GM12878 (cell line): ENCODE data around the gene IL3.

Experiments
- EGR1 ChIP-seq, 2 experiments: IDR thresholded peaks; 1 replicate in 1 of 2; 2 replicates in 1 of 2; pipeline ENCODE4 v1.6.1; 2011 to 2012; ENCODE audit warnings: low read depth in 2 of 2, low read length in 2 of 2, borderline replicate concordance in 1 of 2, mild to moderate bottlenecking in 1 of 2, moderate library complexity in 1 of 2
- MTA3 ChIP-seq: IDR thresholded peaks from 2 replicates; pipeline ENCODE4 v1.6.1; 2012; ENCODE audit warnings: low read length, inconsistent platforms, borderline replicate concordance
- POLR2AphosphoS5 ChIP-seq: IDR thresholded peaks from 2 replicates; pipeline ENCODE4 v1.6.1; 2011; ENCODE audit warnings: mild to moderate bottlenecking, low read length, inconsistent platforms
- REST ChIP-seq: IDR thresholded peaks from 2 replicates; pipeline ENCODE4 v1.6.1; 2012; ENCODE audit warnings: mild to moderate bottlenecking, low read depth, low read length
- TF ChIP-seq, protein P1 (sequence below), 3 experiments: IDR thresholded peaks in 2 of 3; conservative IDR thresholded peaks in 1 of 3; 2 replicates each; pipeline ENCODE4 v1.5.1; 2011; ENCODE audit warnings: low read depth in 3 of 3, low read length in 3 of 3, mild to moderate bottlenecking in 3 of 3, control low read depth in 2 of 3, moderate library complexity in 2 of 3, inconsistent platforms in 1 of 3, mixed read lengths in 1 of 3; ENCODE audit not compliant: control insufficient read depth in 2 of 3, insufficient read depth in 1 of 3; ENCODE audit errors: extremely low read depth in 1 of 3
- TF ChIP-seq, protein P2 (sequence below): IDR thresholded peaks from 2 replicates; pipeline ENCODE4 v1.6.1; 2011; ENCODE audit warnings: low read depth, mild to moderate bottlenecking, low read length, moderate library complexity, borderline replicate concordance; ENCODE audit errors: extremely low read depth

- no peak for TF ChIP-seq MTA3
- TF ChIP-seq EGR1 (IDR thresholded peaks at IDR 0.05; ENCODE audit: borderline replicate concordance in 1 of 2, low read depth in 2 of 2, low read length in 2 of 2): no peak
- TF ChIP-seq POLR2AphosphoS5: no peak
- TF ChIP-seq, protein P1, sequence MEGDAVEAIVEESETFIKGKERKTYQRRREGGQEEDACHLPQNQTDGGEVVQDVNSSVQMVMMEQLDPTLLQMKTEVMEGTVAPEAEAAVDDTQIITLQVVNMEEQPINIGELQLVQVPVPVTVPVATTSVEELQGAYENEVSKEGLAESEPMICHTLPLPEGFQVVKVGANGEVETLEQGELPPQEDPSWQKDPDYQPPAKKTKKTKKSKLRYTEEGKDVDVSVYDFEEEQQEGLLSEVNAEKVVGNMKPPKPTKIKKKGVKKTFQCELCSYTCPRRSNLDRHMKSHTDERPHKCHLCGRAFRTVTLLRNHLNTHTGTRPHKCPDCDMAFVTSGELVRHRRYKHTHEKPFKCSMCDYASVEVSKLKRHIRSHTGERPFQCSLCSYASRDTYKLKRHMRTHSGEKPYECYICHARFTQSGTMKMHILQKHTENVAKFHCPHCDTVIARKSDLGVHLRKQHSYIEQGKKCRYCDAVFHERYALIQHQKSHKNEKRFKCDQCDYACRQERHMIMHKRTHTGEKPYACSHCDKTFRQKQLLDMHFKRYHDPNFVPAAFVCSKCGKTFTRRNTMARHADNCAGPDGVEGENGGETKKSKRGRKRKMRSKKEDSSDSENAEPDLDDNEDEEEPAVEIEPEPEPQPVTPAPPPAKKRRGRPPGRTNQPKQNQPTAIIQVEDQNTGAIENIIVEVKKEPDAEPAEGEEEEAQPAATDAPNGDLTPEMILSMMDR (IDR thresholded peaks at IDR 0.05 in 2 of 3, conservative IDR thresholded peaks at IDR 0.05 in 1 of 3; ENCODE audit: control insufficient read depth in 2 of 3, extremely low read depth in 1 of 3, insufficient read depth in 1 of 3, low read depth in 3 of 3, low read length in 3 of 3): no peak
- TF ChIP-seq, protein P2, sequence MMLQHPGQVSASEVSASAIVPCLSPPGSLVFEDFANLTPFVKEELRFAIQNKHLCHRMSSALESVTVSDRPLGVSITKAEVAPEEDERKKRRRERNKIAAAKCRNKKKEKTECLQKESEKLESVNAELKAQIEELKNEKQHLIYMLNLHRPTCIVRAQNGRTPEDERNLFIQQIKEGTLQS: no peak
- TF ChIP-seq REST: no peak
Observed at GRCh38 chr5:132095424-132095972, 35.0 kb downstream of the IL3 start.
